ENCODE data around the gene ZNF750.

Gene ZNF750

DNA sequence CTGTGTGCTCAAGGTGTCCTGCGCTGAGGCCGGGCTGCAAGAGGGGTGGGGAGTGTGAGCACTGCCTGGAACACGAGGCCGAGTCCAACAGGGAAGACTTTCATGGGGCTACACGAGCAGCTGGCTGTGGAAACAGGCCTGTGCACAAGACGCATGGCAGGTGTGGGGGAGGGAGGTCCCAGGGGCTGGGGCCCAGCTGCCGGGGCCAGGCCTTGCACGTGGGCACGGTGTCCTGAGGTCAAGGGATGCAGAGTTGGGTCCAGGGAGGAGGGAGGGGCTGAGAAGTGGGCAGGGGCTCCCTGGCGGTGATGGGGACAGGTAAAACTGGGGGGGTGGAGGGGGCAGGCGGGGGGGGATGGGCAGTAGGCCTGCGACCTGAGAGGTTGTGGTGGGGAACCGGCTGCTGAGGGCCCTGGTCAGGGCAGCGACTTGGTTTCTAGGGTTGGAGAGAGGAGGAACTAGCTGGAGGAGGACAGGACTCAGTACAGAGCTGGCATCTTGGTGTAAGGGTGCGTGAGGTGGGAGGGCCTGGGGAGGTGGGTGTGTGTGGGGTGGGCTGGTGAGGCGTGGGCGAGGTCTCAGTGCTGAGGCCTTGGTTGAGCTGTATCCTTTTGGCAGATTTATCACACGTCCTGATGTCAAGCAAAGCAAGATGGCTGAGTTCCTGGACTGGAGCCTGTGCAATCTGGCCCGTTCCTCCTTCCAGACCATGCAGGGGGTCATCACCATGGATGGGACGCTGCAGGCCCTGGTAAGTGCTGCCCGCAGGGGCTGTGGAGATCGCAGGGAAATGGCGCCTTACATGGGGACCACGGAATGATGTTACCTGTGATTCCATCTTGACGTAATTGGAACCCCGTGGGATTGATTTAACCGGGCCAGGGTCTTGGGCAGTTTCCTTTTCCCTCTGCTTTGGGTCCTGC lies 58.6 kb downstream of the ZNF750 start:
- no peak overlapping the region for H3K4me3 ChIP-seq (replicated peaks; ENCODE audit: low read depth, low read length)
- TF ChIP-seq, protein P1, sequence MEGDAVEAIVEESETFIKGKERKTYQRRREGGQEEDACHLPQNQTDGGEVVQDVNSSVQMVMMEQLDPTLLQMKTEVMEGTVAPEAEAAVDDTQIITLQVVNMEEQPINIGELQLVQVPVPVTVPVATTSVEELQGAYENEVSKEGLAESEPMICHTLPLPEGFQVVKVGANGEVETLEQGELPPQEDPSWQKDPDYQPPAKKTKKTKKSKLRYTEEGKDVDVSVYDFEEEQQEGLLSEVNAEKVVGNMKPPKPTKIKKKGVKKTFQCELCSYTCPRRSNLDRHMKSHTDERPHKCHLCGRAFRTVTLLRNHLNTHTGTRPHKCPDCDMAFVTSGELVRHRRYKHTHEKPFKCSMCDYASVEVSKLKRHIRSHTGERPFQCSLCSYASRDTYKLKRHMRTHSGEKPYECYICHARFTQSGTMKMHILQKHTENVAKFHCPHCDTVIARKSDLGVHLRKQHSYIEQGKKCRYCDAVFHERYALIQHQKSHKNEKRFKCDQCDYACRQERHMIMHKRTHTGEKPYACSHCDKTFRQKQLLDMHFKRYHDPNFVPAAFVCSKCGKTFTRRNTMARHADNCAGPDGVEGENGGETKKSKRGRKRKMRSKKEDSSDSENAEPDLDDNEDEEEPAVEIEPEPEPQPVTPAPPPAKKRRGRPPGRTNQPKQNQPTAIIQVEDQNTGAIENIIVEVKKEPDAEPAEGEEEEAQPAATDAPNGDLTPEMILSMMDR (IDR thresholded peaks at IDR 0.05; ENCODE audit: low read length, missing control alignments), result no peak
- DNase-seq (ENCODE audit: low read depth), result no peak

GRCh38 chr17:82780195-82780594 lies 59.6 kb downstream of the ZNF750 start:
- TF ChIP-seq, protein P1 (IDR thresholded peaks at IDR 0.05; ENCODE audit: low read length, missing control alignments), result no peak
- no peak for DNase-seq (ENCODE audit: low read depth)
- H3K4me3 ChIP-seq (replicated peaks; ENCODE audit: low read depth, low read length), result no peak overlapping the region

DNA sequence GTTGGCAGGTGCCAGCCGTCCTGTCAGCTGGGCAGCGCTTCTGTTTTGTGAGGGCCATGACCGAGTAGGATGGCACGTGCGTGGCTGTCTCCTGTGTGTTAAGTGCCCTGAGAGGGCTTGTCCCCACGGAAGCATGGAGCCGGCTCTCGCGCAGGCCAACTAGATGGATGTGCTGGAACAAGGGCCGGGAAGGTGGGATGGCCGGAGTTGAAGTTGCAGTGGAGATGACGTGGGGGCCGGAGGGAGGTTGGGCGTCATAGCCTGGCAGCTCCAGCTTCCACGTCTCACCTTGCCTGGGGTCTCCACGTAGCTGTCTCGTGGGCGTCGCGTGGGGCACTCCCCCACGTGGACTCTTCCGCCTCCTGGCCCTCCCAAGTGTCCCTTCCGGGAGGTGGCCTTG lies 60.3 kb downstream of the ZNF750 start:
- H3K4me3 ChIP-seq (replicated peaks; ENCODE audit: low read depth, low read length), result no peak overlapping the region
- TF ChIP-seq, protein P1 (IDR thresholded peaks at IDR 0.05; ENCODE audit: low read length, missing control alignments), result no peak
- DNase-seq (ENCODE audit: low read depth), result no peak

All from fibroblast of pulmonary artery (primary cell).